ENCODE results near the gene PCDHGA1. TPM values are rescaled to one million over a fixed set of nuclear protein-coding genes. Genes with fewer than 3 reads are reported as not detected.
A peak's percentile ranks its signal among the peaks of the same experiment; 100 is the strongest.

PCDHGA1 gene
- total RNA-seq, 4 donors from 2014 or later, result 0.26 to 0.38 (median 0.33) TPM

- WGBS, result 85% methylated on average over 3 of the region's 3 CpGs
- TF ChIP-seq CTCF (IDR thresholded peaks at IDR 0.05) (no peak), POLR2A (IDR thresholded peaks at IDR 0.05) (no peak), EP300 (IDR thresholded peaks at IDR 0.05) (no peak), POLR2AphosphoS5 (IDR thresholded peaks at IDR 0.05) (no peak)
- Histone ChIP-seq H3K36me3 (peaks cover 37% of the 10 kb centered on the region), H3K4me3 (no peak overlapping the region), H3K9me3 (no peaks in the 10 kb centered on the region), H3K4me1 (peaks cover 74% of the 10 kb centered on the region), H3K27me3 (no peaks in the 10 kb centered on the region), H3K27ac (peak overlapping the region; percentile 83)
- no peak for DNase-seq (ENCODE audit: low spot score in 2 of 2)
These were observed 189.6 kb downstream of the PCDHGA1 start for GRCh38 chr5:141519605-141520565.

- no peak for DNase-seq (ENCODE audit: low spot score in 2 of 2)
- H3K36me3 ChIP-seq, result peaks cover 39% of the 10 kb centered on the region
- H3K9me3 ChIP-seq, result no peaks in the 10 kb centered on the region
- H3K4me1 ChIP-seq, result peaks cover 73% of the 10 kb centered on the region
- peak overlapping the region; percentile 83 for H3K27ac ChIP-seq
- no peak for TF ChIP-seq CTCF (IDR thresholded peaks at IDR 0.05)
- TF ChIP-seq POLR2A (IDR thresholded peaks at IDR 0.05), result no peak
- peak; percentile 17 to 80 (median 73) for TF ChIP-seq POLR2AphosphoS5 (IDR thresholded peaks at IDR 0.05)
- TF ChIP-seq EP300 (IDR thresholded peaks at IDR 0.05), result no peak
- no peak overlapping the region for H3K4me3 ChIP-seq
- 39% methylated on average over 2 of the region's 2 CpGs for WGBS
- H3K27me3 ChIP-seq, result no peaks in the 10 kb centered on the region
These were observed 191.0 kb downstream of the PCDHGA1 start for GRCh38 chr5:141521244-141521781.

- no peak for TF ChIP-seq EP300 (IDR thresholded peaks at IDR 0.05)
- TF ChIP-seq POLR2AphosphoS5 (IDR thresholded peaks at IDR 0.05), result no peak
- TF ChIP-seq POLR2A (IDR thresholded peaks at IDR 0.05), result no peak
- no peak for TF ChIP-seq CTCF (IDR thresholded peaks at IDR 0.05)
- no peaks in the 10 kb centered on the region for H3K9me3 ChIP-seq
- DNase-seq (ENCODE audit: low spot score in 2 of 2), result no peak
- no peaks in the 10 kb centered on the region for H3K27me3 ChIP-seq
- peaks cover 37% of the 10 kb centered on the region for H3K36me3 ChIP-seq
- peak overlapping the region; percentile 83 for H3K27ac ChIP-seq
- H3K4me1 ChIP-seq, result peaks cover 63% of the 10 kb centered on the region
- WGBS, result 38% methylated on average over 2 of the region's 2 CpGs
- no peak overlapping the region for H3K4me3 ChIP-seq
These were observed 192.0 kb downstream of the PCDHGA1 start for GRCh38 chr5:141522301-141522700.

GRCh38 chr5:141523991-141524390, 193.7 kb downstream of the PCDHGA1 start:
- Histone ChIP-seq H3K27me3 (no peaks in the 10 kb centered on the region), H3K4me3 (no peak overlapping the region), H3K9me3 (no peaks in the 10 kb centered on the region), H3K36me3 (peaks cover 39% of the 10 kb centered on the region), H3K4me1 (peaks cover 75% of the 10 kb centered on the region), H3K27ac (peak overlapping the region; percentile 69)
- DNase-seq (ENCODE audit: low spot score in 2 of 2), result no peak
- WGBS, result 84% methylated on average over 8 of the region's 8 CpGs
- TF ChIP-seq POLR2A (IDR thresholded peaks at IDR 0.05), result no peak
- no peak for TF ChIP-seq POLR2AphosphoS5 (IDR thresholded peaks at IDR 0.05)
- TF ChIP-seq EP300 (IDR thresholded peaks at IDR 0.05), result no peak
- no peak for TF ChIP-seq CTCF (IDR thresholded peaks at IDR 0.05)
